ENCODE data around the gene KIAA0513. TPM values are rescaled to one million over a fixed set of nuclear protein-coding genes. Genes with fewer than 3 reads are reported as not detected.

The KIAA0513 gene
- total RNA-seq, 2 experiments from 2014 or later = 9.7 to 9.8 TPM

DNA sequence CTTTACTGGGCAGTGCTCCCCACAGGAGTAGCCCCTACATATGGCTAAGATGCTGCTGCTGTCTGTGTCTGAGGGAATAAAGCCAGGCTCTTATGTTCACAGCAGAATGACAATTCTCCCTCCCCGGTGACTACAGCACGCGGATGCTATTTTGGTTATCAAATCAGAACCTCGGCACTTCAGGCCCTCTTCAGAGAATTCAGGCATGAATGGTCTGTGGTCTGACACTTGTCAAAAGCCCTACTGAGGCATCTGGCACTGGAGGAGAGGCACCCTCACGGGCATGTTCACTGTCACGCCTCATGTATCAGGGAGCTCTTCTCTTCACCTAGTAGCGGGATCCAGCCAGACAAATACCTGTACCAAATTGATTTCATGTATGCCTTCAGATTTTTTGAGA is 30.4 kb downstream of the KIAA0513 start:
- H3K9me3 Mint-ChIP-seq = no peaks in the 10 kb centered on the region
- intact Hi-C loops (cut with micrococcal nuclease) = no loop called here
- no peak overlapping the region for H3K27ac Mint-ChIP-seq
- no peak overlapping the region for H3K4me3 Mint-ChIP-seq
- no peak for DNase-seq
- H3K36me3 Mint-ChIP-seq (ENCODE audit: low read depth) = peaks cover 1% of the 10 kb centered on the region
- H3K4me1 Mint-ChIP-seq (ENCODE audit: low read depth) = peaks cover 41% of the 10 kb centered on the region
- CTCF ChIA-PET = interaction anchor here (1.1 kb wide), 1 partner anchor 28 kb away, joined by 4 read pairs; no protein-coding TSS in a partner anchor
- H3K27me3 Mint-ChIP-seq (ENCODE audit: low read depth) = no peaks in the 10 kb centered on the region

- no peaks in the 10 kb centered on the region for H3K9me3 Mint-ChIP-seq
- peaks cover 1% of the 10 kb centered on the region for H3K36me3 Mint-ChIP-seq (ENCODE audit: low read depth)
- DNase-seq = no peak
- peaks cover 41% of the 10 kb centered on the region for H3K4me1 Mint-ChIP-seq (ENCODE audit: low read depth)
- no peak overlapping the region for H3K4me3 Mint-ChIP-seq
- H3K27me3 Mint-ChIP-seq (ENCODE audit: low read depth) = no peaks in the 10 kb centered on the region
- H3K27ac Mint-ChIP-seq = no peak overlapping the region
- CTCF ChIA-PET = interaction anchor here (1.1 to 1.6 kb wide), 2 partner anchors 12 to 28 kb away, joined by 4 to 5 read pairs; no protein-coding TSS in a partner anchor
- intact Hi-C loops (cut with micrococcal nuclease) = no loop called here
Measured at GRCh38 chr16:85058909-85059308, 31.3 kb downstream of the KIAA0513 start.

DNA sequence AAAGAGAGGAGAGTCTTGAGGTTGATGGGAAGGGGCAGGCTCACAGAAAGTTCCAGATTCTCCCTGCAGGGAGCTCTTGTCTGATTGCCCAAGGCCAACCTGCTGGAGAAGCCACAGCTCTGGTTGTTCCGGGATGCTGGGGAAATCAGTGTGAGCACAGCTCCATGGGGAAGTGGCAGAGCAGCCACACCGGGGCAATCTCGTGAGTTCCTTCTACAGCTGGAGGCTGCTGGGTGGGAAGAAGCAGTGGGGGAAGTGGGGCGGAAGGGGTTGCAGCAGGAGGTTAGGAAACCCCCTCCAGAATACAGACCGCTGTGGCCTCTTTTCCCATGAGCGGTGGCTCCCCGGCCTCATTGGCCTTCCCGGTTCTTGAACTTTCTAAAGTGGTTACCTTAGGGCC is 34.0 kb downstream of the KIAA0513 start:
- Mint-ChIP-seq H3K9me3 (no peaks in the 10 kb centered on the region), H3K4me1 (ENCODE audit: low read depth) (peaks cover 22% of the 10 kb centered on the region), H3K36me3 (ENCODE audit: low read depth) (peaks cover 1% of the 10 kb centered on the region), H3K27me3 (ENCODE audit: low read depth) (no peaks in the 10 kb centered on the region), H3K27ac (no peak overlapping the region), H3K4me3 (no peak overlapping the region)
- intact Hi-C loops (cut with micrococcal nuclease) = no loop called here
- no peak for DNase-seq
- CTCF ChIA-PET = no interaction called here

DNA sequence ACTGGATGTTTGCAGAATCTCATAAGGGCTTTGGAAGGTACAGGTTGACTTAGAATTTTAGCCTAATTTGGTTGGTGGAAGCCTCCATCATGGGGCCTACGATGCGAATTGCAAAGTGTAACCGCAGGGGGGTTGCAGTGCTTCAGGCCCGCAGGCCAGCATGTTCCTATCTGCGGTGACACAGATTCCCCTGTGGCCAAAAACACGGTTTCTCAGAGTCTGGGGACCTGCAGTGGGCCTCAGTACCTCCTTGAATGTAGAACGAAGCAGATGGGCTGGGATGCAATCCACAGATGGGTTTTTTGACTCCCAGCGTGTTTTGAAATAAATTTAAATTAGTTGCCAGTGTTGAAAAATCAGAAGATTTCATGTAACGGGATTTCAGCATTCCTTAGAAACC is 34.7 kb downstream of the KIAA0513 start:
- CTCF ChIA-PET = no interaction called here
- Mint-ChIP-seq H3K27ac (no peak overlapping the region), H3K4me1 (ENCODE audit: low read depth) (peaks cover 14% of the 10 kb centered on the region), H3K36me3 (ENCODE audit: low read depth) (peaks cover 2% of the 10 kb centered on the region), H3K9me3 (no peaks in the 10 kb centered on the region), H3K4me3 (no peak overlapping the region), H3K27me3 (ENCODE audit: low read depth) (no peaks in the 10 kb centered on the region)
- DNase-seq = no peak
- intact Hi-C loops (cut with micrococcal nuclease) = no loop called here

DNA sequence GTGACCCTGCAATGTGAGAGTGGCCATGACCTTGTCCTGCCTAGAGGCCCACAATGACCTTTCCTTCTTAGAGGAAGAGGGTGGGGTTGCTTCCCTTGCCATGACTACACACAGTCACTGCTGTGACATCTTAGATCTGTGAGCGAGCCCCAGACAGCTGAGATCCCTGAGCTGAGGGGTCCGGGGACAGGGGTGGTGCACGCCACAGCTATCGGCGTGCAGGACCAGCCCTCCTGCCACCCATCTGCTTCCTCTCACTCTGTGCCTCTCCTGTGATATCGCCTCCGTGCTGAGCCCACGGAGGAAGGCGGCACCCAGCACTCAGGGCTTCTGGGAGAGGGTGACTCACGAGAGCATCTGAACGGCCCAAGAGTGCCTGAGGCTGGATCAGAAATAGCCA is 35.2 kb downstream of the KIAA0513 start:
- CTCF ChIA-PET = no interaction called here
- Mint-ChIP-seq H3K4me3 (no peak overlapping the region), H3K4me1 (ENCODE audit: low read depth) (peaks cover 9% of the 10 kb centered on the region), H3K27ac (no peak overlapping the region), H3K36me3 (ENCODE audit: low read depth) (peaks cover 1% of the 10 kb centered on the region), H3K27me3 (ENCODE audit: low read depth) (no peaks in the 10 kb centered on the region), H3K9me3 (no peaks in the 10 kb centered on the region)
- intact Hi-C loops (cut with micrococcal nuclease) = no loop called here
- no peak for DNase-seq

DNA sequence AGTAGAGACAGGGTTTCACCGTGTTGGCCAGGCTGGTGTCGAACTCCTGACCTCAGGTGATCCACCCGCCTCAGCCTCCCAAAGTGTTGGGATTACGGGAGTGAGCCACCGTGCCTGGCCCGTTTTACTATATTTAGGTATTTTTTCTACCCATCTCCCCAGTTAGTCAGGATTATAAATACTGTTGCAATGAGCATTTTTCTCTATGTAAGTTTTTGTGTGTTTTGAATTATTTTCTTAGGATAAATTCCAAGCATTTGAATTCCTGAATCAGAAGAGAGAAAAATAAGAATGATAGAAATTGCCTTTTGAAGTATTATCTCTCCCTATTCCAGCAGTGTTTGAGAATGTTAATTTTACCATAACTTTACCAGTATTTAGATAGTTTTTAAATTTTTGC is 36.6 kb downstream of the KIAA0513 start:
- intact Hi-C loops (cut with micrococcal nuclease) = no loop called here
- H3K36me3 Mint-ChIP-seq (ENCODE audit: low read depth) = peaks cover 1% of the 10 kb centered on the region
- no peak overlapping the region for H3K27ac Mint-ChIP-seq
- peaks cover 5% of the 10 kb centered on the region for H3K4me1 Mint-ChIP-seq (ENCODE audit: low read depth)
- H3K9me3 Mint-ChIP-seq = no peaks in the 10 kb centered on the region
- DNase-seq = no peak
- H3K4me3 Mint-ChIP-seq = no peak overlapping the region
- CTCF ChIA-PET = no interaction called here
- no peaks in the 10 kb centered on the region for H3K27me3 Mint-ChIP-seq (ENCODE audit: low read depth)

DNA sequence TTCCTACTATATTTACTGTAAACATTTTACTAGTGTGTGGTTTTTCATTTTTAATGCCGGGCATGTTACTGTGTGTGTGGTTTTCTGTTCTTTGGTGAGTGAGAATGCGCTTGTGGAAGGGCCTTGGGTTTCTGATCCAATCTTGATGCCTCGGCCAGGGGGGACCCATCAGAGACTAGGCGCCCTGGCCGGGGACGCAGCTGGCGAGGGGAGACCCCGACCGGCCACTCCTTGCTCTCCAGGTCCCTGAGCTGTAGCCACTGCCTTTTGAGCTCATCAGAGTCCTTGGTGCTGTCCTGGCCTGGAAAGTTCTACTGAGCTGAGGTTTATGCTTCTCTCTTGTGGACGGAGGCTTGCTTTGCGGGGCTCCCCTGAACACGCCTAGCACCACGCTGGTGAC is 37.5 kb downstream of the KIAA0513 start:
- peaks cover 3% of the 10 kb centered on the region for H3K4me1 Mint-ChIP-seq (ENCODE audit: low read depth)
- H3K36me3 Mint-ChIP-seq (ENCODE audit: low read depth) = peaks cover 1% of the 10 kb centered on the region
- no peaks in the 10 kb centered on the region for H3K9me3 Mint-ChIP-seq
- intact Hi-C loops (cut with micrococcal nuclease) = no loop called here
- CTCF ChIA-PET = interaction anchor here (1.4 kb wide), 1 partner anchor 9 kb away, joined by 4 read pairs; no protein-coding TSS in a partner anchor
- no peak overlapping the region for H3K27ac Mint-ChIP-seq
- H3K4me3 Mint-ChIP-seq = no peak overlapping the region
- DNase-seq = no peak
- no peaks in the 10 kb centered on the region for H3K27me3 Mint-ChIP-seq (ENCODE audit: low read depth)

GRCh38 chr16:85066346-85066885 is 38.8 kb downstream of the KIAA0513 start:
- intact Hi-C loops (cut with micrococcal nuclease) = no loop called here
- no peaks in the 10 kb centered on the region for H3K9me3 Mint-ChIP-seq
- peaks cover 1% of the 10 kb centered on the region for H3K4me1 Mint-ChIP-seq (ENCODE audit: low read depth)
- DNase-seq = no peak
- no peak overlapping the region for H3K4me3 Mint-ChIP-seq
- no peaks in the 10 kb centered on the region for H3K27me3 Mint-ChIP-seq (ENCODE audit: low read depth)
- H3K27ac Mint-ChIP-seq = no peak overlapping the region
- CTCF ChIA-PET = interaction anchor here (1.4 kb wide), 1 partner anchor 10 kb away, joined by 4 read pairs; no protein-coding TSS in a partner anchor
- H3K36me3 Mint-ChIP-seq (ENCODE audit: low read depth) = peaks cover 1% of the 10 kb centered on the region

DNA sequence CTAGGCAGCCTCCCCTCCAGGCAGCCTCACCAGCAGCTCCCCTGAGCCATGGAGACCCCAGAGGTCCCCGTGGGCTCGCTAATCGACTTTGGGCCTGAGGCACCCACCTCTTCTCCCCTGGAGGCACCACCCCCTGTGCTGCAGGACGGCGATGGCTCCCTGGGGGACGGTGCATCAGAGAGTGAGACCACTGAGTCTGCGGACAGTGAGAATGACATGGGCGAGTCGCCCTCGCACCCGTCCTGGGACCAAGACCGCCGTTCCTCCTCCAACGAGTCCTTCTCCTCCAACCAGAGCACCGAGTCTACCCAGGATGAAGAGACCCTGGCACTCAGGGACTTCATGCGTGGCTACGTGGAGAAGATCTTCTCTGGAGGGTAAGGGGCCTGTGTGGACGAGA is 39.4 kb downstream of the KIAA0513 start:
- H3K27me3 Mint-ChIP-seq (ENCODE audit: low read depth) = no peaks in the 10 kb centered on the region
- H3K4me1 Mint-ChIP-seq (ENCODE audit: low read depth) = no peaks in the 10 kb centered on the region
- CTCF ChIA-PET = interaction anchor here (0.6 to 1.4 kb wide), 2 partner anchors 97 to 127 kb away, joined by 3 read pairs; no protein-coding TSS in a partner anchor
- H3K4me3 Mint-ChIP-seq = no peak overlapping the region
- no peak for DNase-seq
- peaks cover 4% of the 10 kb centered on the region for H3K36me3 Mint-ChIP-seq (ENCODE audit: low read depth)
- intact Hi-C loops (cut with micrococcal nuclease) = no loop called here
- no peak overlapping the region for H3K27ac Mint-ChIP-seq
- no peaks in the 10 kb centered on the region for H3K9me3 Mint-ChIP-seq

DNA sequence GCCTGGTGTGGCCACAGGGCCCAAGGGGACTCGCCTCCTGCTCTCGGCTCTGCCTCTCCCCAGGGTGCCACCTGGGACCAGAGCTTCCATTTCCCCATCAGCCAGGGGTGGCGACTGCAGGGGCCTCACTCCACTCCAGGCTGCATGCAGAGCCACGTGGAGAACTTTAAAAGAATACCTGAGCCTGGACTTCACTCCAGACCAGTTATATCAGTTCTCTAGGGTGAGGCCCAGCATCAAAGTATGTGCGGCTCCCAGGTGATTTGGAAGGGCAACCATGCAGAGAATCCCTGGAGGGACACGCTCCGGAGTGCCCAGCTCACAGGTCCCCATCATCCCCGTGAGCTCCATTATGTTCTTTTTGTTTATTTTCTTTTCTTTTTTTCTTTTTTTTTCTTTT is 39.8 kb downstream of the KIAA0513 start:
- Mint-ChIP-seq H3K36me3 (ENCODE audit: low read depth) (peaks cover 4% of the 10 kb centered on the region), H3K4me1 (ENCODE audit: low read depth) (no peaks in the 10 kb centered on the region), H3K27ac (no peak overlapping the region), H3K27me3 (ENCODE audit: low read depth) (no peaks in the 10 kb centered on the region), H3K4me3 (no peak overlapping the region), H3K9me3 (no peaks in the 10 kb centered on the region)
- DNase-seq = no peak
- CTCF ChIA-PET = interaction anchor here (0.6 to 1.7 kb wide), 3 partner anchors 19 to 127 kb away, joined by 3 to 5 read pairs (median 3); no protein-coding TSS in a partner anchor
- intact Hi-C loops (cut with micrococcal nuclease) = no loop called here

- intact Hi-C loops (cut with micrococcal nuclease) = no loop called here
- Mint-ChIP-seq H3K9me3 (no peaks in the 10 kb centered on the region), H3K4me3 (no peak overlapping the region), H3K36me3 (ENCODE audit: low read depth) (peaks cover 4% of the 10 kb centered on the region), H3K4me1 (ENCODE audit: low read depth) (no peaks in the 10 kb centered on the region), H3K27me3 (ENCODE audit: low read depth) (no peaks in the 10 kb centered on the region), H3K27ac (no peak overlapping the region)
- CTCF ChIA-PET = interaction anchor here (1.7 kb wide), 1 partner anchor 18 kb away, joined by 5 read pairs; no protein-coding TSS in a partner anchor
- no peak for DNase-seq
Measured at GRCh38 chr16:85068746-85069145, 41.2 kb downstream of the KIAA0513 start.

DNA sequence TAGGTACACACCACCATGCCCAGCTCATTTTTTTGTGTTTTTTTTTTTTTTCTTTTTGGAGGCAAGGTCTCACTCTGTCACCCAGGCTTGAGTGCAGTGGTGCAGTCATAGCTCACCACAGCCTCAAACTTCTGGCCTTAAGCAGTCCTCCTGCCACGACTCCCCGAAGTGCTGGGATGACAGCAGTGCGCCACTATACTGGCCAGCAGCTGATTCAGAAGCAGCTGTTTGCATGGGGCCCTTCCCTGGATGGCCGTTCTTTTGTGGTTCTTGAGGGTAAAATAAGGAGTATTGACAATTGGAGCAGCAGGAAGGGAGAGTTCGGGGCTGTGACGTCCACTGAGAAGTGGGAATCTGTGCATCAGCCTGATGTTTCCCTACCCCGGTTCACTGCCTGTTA is 41.6 kb downstream of the KIAA0513 start:
- CTCF ChIA-PET = interaction anchor here (1.7 kb wide), 1 partner anchor 18 kb away, joined by 5 read pairs; no protein-coding TSS in a partner anchor
- Mint-ChIP-seq H3K4me1 (ENCODE audit: low read depth) (no peaks in the 10 kb centered on the region), H3K4me3 (no peak overlapping the region), H3K27me3 (ENCODE audit: low read depth) (no peaks in the 10 kb centered on the region), H3K27ac (no peak overlapping the region), H3K36me3 (ENCODE audit: low read depth) (peaks cover 4% of the 10 kb centered on the region), H3K9me3 (no peaks in the 10 kb centered on the region)
- intact Hi-C loops (cut with micrococcal nuclease) = no loop called here
- no peak for DNase-seq

DNA sequence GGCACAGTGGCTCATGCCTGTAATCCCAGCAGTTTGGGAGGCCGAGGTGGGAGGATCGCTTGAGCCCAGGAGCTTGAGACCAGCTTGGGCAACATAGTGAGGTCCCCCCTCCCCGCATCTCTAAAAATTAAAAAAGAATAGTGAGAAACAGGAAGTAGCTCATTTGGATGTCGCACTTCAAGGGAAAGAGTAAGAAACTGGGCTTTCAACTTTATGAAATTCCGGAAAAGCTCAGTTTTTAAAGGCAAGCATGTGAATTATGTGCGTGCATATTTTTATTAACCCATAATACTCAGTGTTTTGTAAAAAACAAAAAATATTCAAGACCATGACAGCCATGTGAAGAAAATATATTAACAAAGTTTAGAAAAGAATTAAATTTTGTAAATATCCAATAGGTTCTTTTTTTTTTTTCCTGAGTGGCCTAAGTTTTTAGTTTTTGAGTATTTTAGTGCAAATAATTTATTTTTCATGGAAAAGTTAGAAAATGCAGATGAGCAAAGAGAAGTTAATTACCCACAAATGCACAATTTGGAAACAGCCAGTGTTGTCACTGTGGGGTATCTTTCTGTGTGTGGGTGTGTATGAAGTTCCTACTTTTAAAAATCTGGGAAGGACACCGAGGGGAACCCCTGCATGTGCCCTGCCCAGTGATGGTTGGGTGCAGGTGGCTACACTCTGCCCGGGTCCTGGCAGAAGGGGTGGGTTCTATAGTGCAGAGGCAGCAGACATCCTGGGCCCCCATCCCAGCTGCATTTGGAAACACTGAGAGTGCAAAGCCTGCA is 44.7 kb downstream of the KIAA0513 start:
- H3K4me1 Mint-ChIP-seq (ENCODE audit: low read depth) = no peaks in the 10 kb centered on the region
- DNase-seq = no peak
- no peaks in the 10 kb centered on the region for H3K9me3 Mint-ChIP-seq
- no peak overlapping the region for H3K4me3 Mint-ChIP-seq
- CTCF ChIA-PET = interaction anchor here (0.7 kb wide), 2 partner anchors 26 to 120 kb away, joined by 4 to 5 read pairs; no protein-coding TSS in a partner anchor
- H3K27ac Mint-ChIP-seq = no peak overlapping the region
- peaks cover 5% of the 10 kb centered on the region for H3K36me3 Mint-ChIP-seq (ENCODE audit: low read depth)
- intact Hi-C loops (cut with micrococcal nuclease) = no loop called here
- no peaks in the 10 kb centered on the region for H3K27me3 Mint-ChIP-seq (ENCODE audit: low read depth)
